Activated CD8-positive, alpha-beta memory T cell treated with anti-CD3 and anti-CD28 coated beads, Interleukin-2, amount 10 ng/mL, durations not matched to agents 7 days and 5 days (primary cell): ENCODE data around the gene DHRSX. TPM values are rescaled to one million over a fixed set of nuclear protein-coding genes. Genes with fewer than 3 reads are reported as not detected.
"Not testable (repeated sequence)": the region's sequence is repeated elsewhere in the genome, so short reads cannot be mapped to it uniquely, and the experiment has no call there.

ENCODE experiments used
- ATAC-seq: fragments of 150-1000 bp; cut with Tn5 transposase; one replicate; pipeline ENCODE4 v1.10.0; 2021; ENCODE audit warnings: moderate library complexity
- CTCF ChIA-PET: fragments of 350-600 bp; sonication (Branson Sonifier 250); formaldehyde crosslinking; loops from one replicate; lab custom pipeline; 2021; ENCODE audit warnings: antibody characterized with exemption; lab: Charles Lee
- DNase-seq: peaks from one replicate; pipeline ENCODE4 v3.0.0-alpha.2; 2020
- H3K27ac Mint-ChIP-seq: one replicate; pipeline ENCODE4 v1.8.0; 2021; ENCODE audit warnings: mild to moderate bottlenecking, mixed read lengths
- H3K27me3 Mint-ChIP-seq: one replicate; pipeline ENCODE4 v1.8.0; 2021; ENCODE audit warnings: mixed read lengths
- H3K36me3 Mint-ChIP-seq: one replicate; pipeline ENCODE4 v1.8.0; 2021; ENCODE audit warnings: mild to moderate bottlenecking, mixed read lengths
- H3K4me1 Mint-ChIP-seq: one replicate; pipeline ENCODE4 v1.8.0; 2021; ENCODE audit warnings: mixed read lengths
- H3K4me3 Mint-ChIP-seq: one replicate; pipeline ENCODE4 v1.8.0; 2021; ENCODE audit warnings: mild to moderate bottlenecking, moderate library complexity, mixed read lengths
- H3K9me3 Mint-ChIP-seq: one replicate; pipeline ENCODE4 v1.8.0; 2022; ENCODE audit warnings: low read depth, mixed read lengths
- total RNA-seq, 2 experiments: library from RNA; stranded (reverse); gene quantifications; one replicate each; pipeline ENCODE4 v1.2.3, GENCODE V29; 2021

The DHRSX gene
- total RNA-seq, 2 experiments from 2014 or later = 21.1 to 22.5 TPM

GRCh38 chrX:2230457-2230856, 270.3 kb downstream of the DHRSX start:
- H3K4me1 Mint-ChIP-seq = peaks cover 4% of the 10 kb centered on the region
- no peaks in the 10 kb centered on the region for H3K27me3 Mint-ChIP-seq
- no peak for DNase-seq
- CTCF ChIA-PET = no interaction called here
- H3K27ac Mint-ChIP-seq = no peak overlapping the region
- H3K4me3 Mint-ChIP-seq = no peak overlapping the region
- ATAC-seq = no peak
- H3K9me3 Mint-ChIP-seq = peaks cover 28% of the 10 kb centered on the region
- peaks cover 25% of the 10 kb centered on the region for H3K36me3 Mint-ChIP-seq

GRCh38 chrX:2228536-2228935, 272.2 kb downstream of the DHRSX start:
- H3K4me1 Mint-ChIP-seq = peaks cover 4% of the 10 kb centered on the region
- no peak overlapping the region for H3K27ac Mint-ChIP-seq
- DNase-seq (no peak), ATAC-seq (no peak)
- peaks cover 33% of the 10 kb centered on the region for H3K36me3 Mint-ChIP-seq
- H3K27me3 Mint-ChIP-seq = no peaks in the 10 kb centered on the region
- peaks cover 37% of the 10 kb centered on the region for H3K9me3 Mint-ChIP-seq
- CTCF ChIA-PET = no interaction called here
- no peak overlapping the region for H3K4me3 Mint-ChIP-seq

- ATAC-seq = no peak
- DNase-seq = no peak
- Mint-ChIP-seq H3K27me3 (no peaks in the 10 kb centered on the region), H3K27ac (no peak overlapping the region), H3K4me1 (no peaks in the 10 kb centered on the region), H3K36me3 (peaks cover 36% of the 10 kb centered on the region), H3K4me3 (no peak overlapping the region), H3K9me3 (peaks cover 38% of the 10 kb centered on the region)
- CTCF ChIA-PET = no interaction called here
Measured at GRCh38 chrX:2226906-2227656, 273.7 kb downstream of the DHRSX start.

- ATAC-seq (no peak), DNase-seq (no peak)
- H3K27ac Mint-ChIP-seq = no peak overlapping the region
- CTCF ChIA-PET = no interaction called here
- H3K4me3 Mint-ChIP-seq = no peak overlapping the region
- no peaks in the 10 kb centered on the region for H3K4me1 Mint-ChIP-seq
- peaks cover 30% of the 10 kb centered on the region for H3K36me3 Mint-ChIP-seq
- no peaks in the 10 kb centered on the region for H3K27me3 Mint-ChIP-seq
- H3K9me3 Mint-ChIP-seq = peaks cover 36% of the 10 kb centered on the region
Measured at GRCh38 chrX:2226182-2226581, 274.6 kb downstream of the DHRSX start.

- Mint-ChIP-seq H3K27ac (no peak overlapping the region), H3K36me3 (peaks cover 25% of the 10 kb centered on the region), H3K9me3 (peaks cover 37% of the 10 kb centered on the region), H3K4me1 (no peaks in the 10 kb centered on the region), H3K4me3 (no peak overlapping the region), H3K27me3 (no peaks in the 10 kb centered on the region)
- no peak for DNase-seq
- CTCF ChIA-PET = no interaction called here
- ATAC-seq = no peak
Measured at GRCh38 chrX:2224597-2225235, 276.1 kb downstream of the DHRSX start.

GRCh38 chrX:2224161-2224560, 276.6 kb downstream of the DHRSX start:
- Mint-ChIP-seq H3K27ac (no peak overlapping the region), H3K9me3 (peaks cover 34% of the 10 kb centered on the region), H3K36me3 (peaks cover 20% of the 10 kb centered on the region), H3K4me3 (no peak overlapping the region), H3K27me3 (no peaks in the 10 kb centered on the region), H3K4me1 (no peaks in the 10 kb centered on the region)
- ATAC-seq = no peak
- no peak for DNase-seq
- CTCF ChIA-PET = no interaction called here

- no peak for ATAC-seq
- Mint-ChIP-seq H3K4me1 (no peaks in the 10 kb centered on the region), H3K27me3 (no peaks in the 10 kb centered on the region), H3K36me3 (peaks cover 16% of the 10 kb centered on the region), H3K9me3 (peaks cover 43% of the 10 kb centered on the region), H3K4me3 (no peak overlapping the region), H3K27ac (no peak overlapping the region)
- no peak for DNase-seq
- CTCF ChIA-PET = no interaction called here
Measured at GRCh38 chrX:2220829-2221567, 279.8 kb downstream of the DHRSX start.

- Mint-ChIP-seq H3K4me3 (no peak overlapping the region), H3K36me3 (peaks cover 14% of the 10 kb centered on the region), H3K27me3 (no peaks in the 10 kb centered on the region), H3K4me1 (no peaks in the 10 kb centered on the region), H3K9me3 (peaks cover 38% of the 10 kb centered on the region), H3K27ac (no peak overlapping the region)
- CTCF ChIA-PET = no interaction called here
- ATAC-seq = no peak
- DNase-seq = no peak
Measured at GRCh38 chrX:2220296-2220695, 280.5 kb downstream of the DHRSX start.

- H3K4me1 Mint-ChIP-seq, H3K27me3 Mint-ChIP-seq, ATAC-seq, H3K27ac Mint-ChIP-seq, CTCF ChIA-PET, H3K4me3 Mint-ChIP-seq, DNase-seq, H3K36me3 Mint-ChIP-seq: not testable (repeated sequence)
- H3K9me3 Mint-ChIP-seq = peaks cover 40% of the 10 kb centered on the region
Measured at GRCh38 chrX:2214138-2214823, 286.5 kb downstream of the DHRSX start.

- CTCF ChIA-PET, H3K4me1 Mint-ChIP-seq, H3K27me3 Mint-ChIP-seq, ATAC-seq, H3K27ac Mint-ChIP-seq, H3K4me3 Mint-ChIP-seq, DNase-seq: not testable (repeated sequence)
- Mint-ChIP-seq H3K9me3 (peaks cover 31% of the 10 kb centered on the region), H3K36me3 (peaks cover 10% of the 10 kb centered on the region)
Measured at GRCh38 chrX:2211667-2212066, 289.1 kb downstream of the DHRSX start.

- no peak overlapping the region for H3K4me3 Mint-ChIP-seq
- H3K27me3 Mint-ChIP-seq = no peaks in the 10 kb centered on the region
- no peaks in the 10 kb centered on the region for H3K36me3 Mint-ChIP-seq
Measured at GRCh38 chrX:2193273-2193592, 307.5 kb downstream of the DHRSX start.

GRCh38 chrX:2192584-2193272, 308.0 kb downstream of the DHRSX start:
- DNase-seq = no peak
- ATAC-seq = no peak

More at GRCh38 chrX:2193273-2193592, 307.5 kb downstream of the DHRSX start:
- Mint-ChIP-seq H3K9me3 (peaks cover 19% of the 10 kb centered on the region), H3K4me1 (no peaks in the 10 kb centered on the region), H3K27ac (no peak overlapping the region)
- ATAC-seq (no peak), DNase-seq (no peak)
- CTCF ChIA-PET = no interaction called here

GRCh38 chrX:2188840-2189239, 311.9 kb downstream of the DHRSX start:
- Mint-ChIP-seq H3K4me3 (no peak overlapping the region), H3K9me3 (peaks cover 18% of the 10 kb centered on the region), H3K27ac (no peak overlapping the region), H3K27me3 (no peaks in the 10 kb centered on the region), H3K4me1 (no peaks in the 10 kb centered on the region), H3K36me3 (peaks cover 2% of the 10 kb centered on the region)
- DNase-seq (no peak), ATAC-seq (no peak)
- CTCF ChIA-PET = no interaction called here

More at GRCh38 chrX:2192584-2193272, 308.0 kb downstream of the DHRSX start:
- H3K4me1 Mint-ChIP-seq = no peaks in the 10 kb centered on the region
- H3K27ac Mint-ChIP-seq = no peak overlapping the region
- H3K4me3 Mint-ChIP-seq = no peak overlapping the region
- peaks cover 1% of the 10 kb centered on the region for H3K36me3 Mint-ChIP-seq
- CTCF ChIA-PET = no interaction called here
- peaks cover 18% of the 10 kb centered on the region for H3K9me3 Mint-ChIP-seq
- no peaks in the 10 kb centered on the region for H3K27me3 Mint-ChIP-seq
